ENCODE data around the gene CCDC185. TPM values are rescaled to one million over a fixed set of nuclear protein-coding genes. Genes with fewer than 3 reads are reported as not detected.
"Not testable (repeated sequence)": the region's sequence is repeated elsewhere in the genome, so short reads cannot be mapped to it uniquely, and the experiment has no call there.

The CCDC185 gene
- total and polyA plus RNA-seq, 7 donors = not detected

- intact Hi-C loops (cut with DNase I) = no loop called here
- TF ChIP-seq CTCF (IDR thresholded peaks at IDR 0.05) = no peak
- H3K4me1 ChIP-seq = no peaks in the 10 kb centered on the region
- peaks cover 0 to 3% (median 0%) of the 10 kb centered on the region in 3 donors for H3K27me3 ChIP-seq (ENCODE audit: insufficient read depth in 3 of 3, low read length in 2 of 3)
- no peaks in the 10 kb centered on the region for H3K36me3 ChIP-seq (ENCODE audit: insufficient read depth in 1 of 2, low read depth in 1 of 2)
- no peaks in the 10 kb centered on the region for H3K9me3 ChIP-seq
- DNase-seq (no peak), ATAC-seq (no peak)
- H3K4me3 ChIP-seq = no peak overlapping the region
- no peak overlapping the region for H3K27ac ChIP-seq
Measured at GRCh38 chr1:223378754-223379153, 14.5 kb upstream of the CCDC185 start.

- DNase-seq = no peak
- peaks cover 0 to 4% (median 2%) of the 10 kb centered on the region in 3 donors for H3K27me3 ChIP-seq (ENCODE audit: insufficient read depth in 3 of 3, low read length in 2 of 3)
- no peaks in the 10 kb centered on the region for H3K4me1 ChIP-seq
- no peak for TF ChIP-seq CTCF (IDR thresholded peaks at IDR 0.05)
- no peak for ATAC-seq
- no peaks in the 10 kb centered on the region for H3K36me3 ChIP-seq (ENCODE audit: insufficient read depth in 1 of 2, low read depth in 1 of 2)
- intact Hi-C loops (cut with DNase I) = no loop called here
- no peak overlapping the region for H3K27ac ChIP-seq
- WGBS, 3 donors = 65 to 78% (median 76%) methylated on average over 2 of the region's 2 CpGs
- H3K4me3 ChIP-seq = no peak overlapping the region
- no peaks in the 10 kb centered on the region for H3K9me3 ChIP-seq
Measured at GRCh38 chr1:223386013-223386412, 7.2 kb upstream of the CCDC185 start.

DNA sequence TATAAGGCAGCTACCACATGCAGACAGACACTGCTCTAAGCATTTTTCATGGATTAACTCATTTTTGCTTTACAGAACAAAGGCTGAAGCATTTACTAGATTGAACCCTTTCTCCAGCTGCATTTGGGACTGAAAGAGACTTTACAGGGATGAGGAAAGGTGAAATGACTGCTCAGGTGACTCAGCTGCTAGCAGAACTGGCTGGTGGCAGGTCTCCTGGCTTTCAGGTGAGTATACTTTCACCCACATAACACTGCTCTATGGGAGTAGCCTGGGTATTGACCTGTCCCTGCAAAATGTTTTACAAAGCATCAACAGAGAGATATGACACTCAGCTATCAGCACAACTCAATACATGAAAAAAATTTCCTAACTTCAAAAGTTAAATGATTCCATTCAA, 2.6 kb upstream of the CCDC185 start:
- TF ChIP-seq CTCF (IDR thresholded peaks at IDR 0.05) = no peak
- ATAC-seq (no peak), DNase-seq (no peak)
- Histone ChIP-seq H3K4me1 (no peaks in the 10 kb centered on the region), H3K27ac (no peak overlapping the region), H3K36me3 (ENCODE audit: insufficient read depth in 1 of 2, low read depth in 1 of 2) (no peaks in the 10 kb centered on the region), H3K9me3 (no peaks in the 10 kb centered on the region), H3K4me3 (no peak overlapping the region), H3K27me3 (ENCODE audit: insufficient read depth in 3 of 3, low read length in 2 of 3) (peaks cover 0 to 32% (median 10%) of the 10 kb centered on the region in 3 donors)
- intact Hi-C loops (cut with DNase I) = no loop called here

- Histone ChIP-seq H3K4me1 (no peaks in the 10 kb centered on the region), H3K9me3 (no peaks in the 10 kb centered on the region), H3K4me3 (no peak overlapping the region), H3K27me3 (ENCODE audit: insufficient read depth in 3 of 3, low read length in 2 of 3) (peaks cover 0 to 32% (median 9%) of the 10 kb centered on the region in 3 donors), H3K27ac (no peak overlapping the region), H3K36me3 (ENCODE audit: insufficient read depth in 1 of 2, low read depth in 1 of 2) (no peaks in the 10 kb centered on the region)
- WGBS, 3 donors = 95 to 97% (median 95%) methylated on average over 24 to 27 of the region's 27 CpGs
- no peak for TF ChIP-seq CTCF (IDR thresholded peaks at IDR 0.05)
- ATAC-seq (no peak), DNase-seq (no peak)
- intact Hi-C loops (cut with DNase I) = no loop called here
Measured at GRCh38 chr1:223394242-223394641, 1.0 kb downstream of the CCDC185 start.

DNA sequence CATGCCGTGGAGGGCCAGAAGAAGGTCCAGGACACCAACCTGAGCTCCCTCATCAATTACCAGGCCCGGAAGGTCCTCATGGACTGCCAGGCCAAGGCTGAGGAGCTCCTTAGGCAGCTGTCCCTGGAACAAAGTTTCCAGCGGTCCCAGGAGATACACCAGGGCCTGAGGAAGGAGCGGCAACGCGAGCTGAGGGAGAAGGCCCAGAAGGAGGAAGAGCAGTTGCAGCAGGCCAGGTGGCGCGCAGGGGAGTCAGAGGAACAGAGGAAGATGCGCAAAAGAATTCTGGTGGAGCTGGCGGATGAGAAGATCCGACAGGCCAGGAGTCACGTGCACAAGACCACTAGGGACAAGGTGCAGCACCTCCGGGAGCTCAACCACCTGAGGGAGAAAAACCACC, 1.5 kb downstream of the CCDC185 start:
- WGBS, 3 donors = 92 to 95% (median 93%) methylated on average over 13 of the region's 13 CpGs
- DNase-seq = no peak
- Histone ChIP-seq H3K27ac (no peak overlapping the region), H3K36me3 (ENCODE audit: insufficient read depth in 1 of 2, low read depth in 1 of 2) (no peaks in the 10 kb centered on the region), H3K4me1 (no peaks in the 10 kb centered on the region), H3K9me3 (no peaks in the 10 kb centered on the region), H3K27me3 (ENCODE audit: insufficient read depth in 3 of 3, low read length in 2 of 3) (peaks cover 0 to 32% (median 9%) of the 10 kb centered on the region in 3 donors), H3K4me3 (no peak overlapping the region)
- intact Hi-C loops (cut with DNase I) = no loop called here
- ATAC-seq = no peak
- no peak for TF ChIP-seq CTCF (IDR thresholded peaks at IDR 0.05)

- H3K36me3 ChIP-seq (ENCODE audit: insufficient read depth in 1 of 2, low read depth in 1 of 2); H3K4me3 ChIP-seq; H3K9me3 ChIP-seq; H3K27me3 ChIP-seq (ENCODE audit: insufficient read depth in 3 of 3, low read length in 2 of 3); DNase-seq; intact Hi-C loops (cut with DNase I); H3K4me1 ChIP-seq; H3K27ac ChIP-seq; ATAC-seq: not testable (repeated sequence)
- WGBS, 3 donors = 66 to 94% (median 92%) methylated on average over 2 to 4 of the region's 6 CpGs
Measured at GRCh38 chr1:223399393-223399792, 6.2 kb downstream of the CCDC185 start.
